GM12874 (cell line): ENCODE results near the gene ARHGEF5.

ENCODE experiments used
- TF ChIP-seq, protein P1 (sequence below): IDR thresholded peaks from 2 replicates; pipeline ENCODE4 v1.5.1; 2011; ENCODE audit warnings: low read depth, mild to moderate bottlenecking, control low read depth, low read length, moderate library complexity; ENCODE audit not compliant: insufficient read depth

ARHGEF5 gene

DNA sequence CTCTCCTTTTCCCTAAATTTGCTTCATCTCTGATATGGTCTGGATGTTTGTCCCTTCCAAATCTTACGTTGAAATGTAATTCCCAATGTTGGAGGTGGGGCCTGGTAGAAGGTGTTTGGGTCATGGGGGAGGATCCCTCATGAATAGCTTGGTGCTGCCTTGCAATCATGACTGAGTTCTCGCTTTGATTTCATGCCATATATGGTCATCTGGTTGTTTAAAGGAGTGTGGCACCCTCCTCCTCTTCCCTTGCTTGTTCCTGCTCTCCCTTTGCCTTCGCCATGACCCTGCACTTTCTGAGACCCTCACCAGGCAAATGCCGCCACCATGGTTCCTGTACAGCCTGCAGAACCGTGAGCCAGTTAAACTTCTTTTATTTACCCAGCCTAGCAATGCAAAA lies 33.7 kb downstream of the ARHGEF5 start:
- TF ChIP-seq, protein P1, sequence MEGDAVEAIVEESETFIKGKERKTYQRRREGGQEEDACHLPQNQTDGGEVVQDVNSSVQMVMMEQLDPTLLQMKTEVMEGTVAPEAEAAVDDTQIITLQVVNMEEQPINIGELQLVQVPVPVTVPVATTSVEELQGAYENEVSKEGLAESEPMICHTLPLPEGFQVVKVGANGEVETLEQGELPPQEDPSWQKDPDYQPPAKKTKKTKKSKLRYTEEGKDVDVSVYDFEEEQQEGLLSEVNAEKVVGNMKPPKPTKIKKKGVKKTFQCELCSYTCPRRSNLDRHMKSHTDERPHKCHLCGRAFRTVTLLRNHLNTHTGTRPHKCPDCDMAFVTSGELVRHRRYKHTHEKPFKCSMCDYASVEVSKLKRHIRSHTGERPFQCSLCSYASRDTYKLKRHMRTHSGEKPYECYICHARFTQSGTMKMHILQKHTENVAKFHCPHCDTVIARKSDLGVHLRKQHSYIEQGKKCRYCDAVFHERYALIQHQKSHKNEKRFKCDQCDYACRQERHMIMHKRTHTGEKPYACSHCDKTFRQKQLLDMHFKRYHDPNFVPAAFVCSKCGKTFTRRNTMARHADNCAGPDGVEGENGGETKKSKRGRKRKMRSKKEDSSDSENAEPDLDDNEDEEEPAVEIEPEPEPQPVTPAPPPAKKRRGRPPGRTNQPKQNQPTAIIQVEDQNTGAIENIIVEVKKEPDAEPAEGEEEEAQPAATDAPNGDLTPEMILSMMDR = no peak

DNA sequence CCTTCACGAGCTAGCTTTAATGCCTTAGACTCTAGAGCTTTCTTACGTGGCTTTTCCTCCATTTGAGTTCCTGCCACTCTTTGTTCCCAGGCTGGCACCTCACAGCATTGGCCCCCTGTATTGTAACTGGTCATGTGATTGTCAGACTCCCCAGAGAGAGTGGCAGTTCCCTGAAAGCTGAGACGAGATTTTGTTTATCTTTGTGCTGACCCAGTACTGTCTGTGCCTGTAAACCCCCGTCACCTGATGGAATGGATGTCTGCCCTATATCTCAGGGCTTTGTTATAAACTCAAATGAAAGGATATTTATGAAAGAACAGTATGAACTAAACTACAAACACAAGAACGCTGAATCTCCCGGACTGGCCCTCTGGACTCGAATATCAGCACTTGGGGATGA lies 35.3 kb downstream of the ARHGEF5 start:
- TF ChIP-seq, protein P1 = no peak

DNA sequence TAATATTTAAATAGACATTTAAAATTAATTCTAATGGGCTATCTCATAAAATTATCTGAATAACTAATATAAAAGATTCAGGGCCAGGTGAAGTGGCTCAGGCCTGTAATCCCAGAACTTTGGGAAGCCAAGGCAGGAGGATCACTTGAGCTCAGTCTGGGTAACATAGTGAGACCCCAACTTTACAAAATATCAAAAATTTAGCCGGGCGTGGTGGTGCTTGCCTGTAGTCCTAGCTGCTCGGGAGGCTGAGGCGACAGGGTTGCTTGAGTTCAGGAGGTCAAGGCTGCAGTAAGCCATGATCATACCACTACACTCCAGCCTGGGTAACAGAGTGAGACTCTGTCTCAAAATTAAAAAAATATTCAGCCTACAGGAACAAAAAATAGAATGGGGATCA lies 35.8 kb downstream of the ARHGEF5 start:
- TF ChIP-seq, protein P1 = no peak

DNA sequence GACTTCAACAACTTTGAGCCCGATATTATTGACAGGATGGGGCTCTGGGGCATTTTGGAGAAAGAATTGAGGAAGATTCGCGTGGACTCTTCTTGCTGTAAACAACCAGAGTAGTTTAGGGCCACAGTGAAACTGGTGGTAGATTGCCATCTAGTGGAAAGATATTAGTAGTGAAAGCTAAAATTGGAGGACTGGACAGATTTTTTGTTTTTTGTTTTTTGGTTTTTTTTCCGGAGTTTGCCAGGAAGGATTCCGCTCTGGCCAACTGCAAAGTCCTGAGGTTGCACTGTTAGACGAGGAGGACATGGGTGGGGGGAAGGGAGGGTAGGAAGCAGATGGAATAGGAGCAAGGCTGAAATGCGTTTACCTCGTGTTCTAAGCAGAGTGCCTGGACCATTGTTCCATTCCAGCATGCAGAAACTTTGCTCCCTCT lies 36.6 kb downstream of the ARHGEF5 start:
- TF ChIP-seq, protein P1 = peak; percentile 50

DNA sequence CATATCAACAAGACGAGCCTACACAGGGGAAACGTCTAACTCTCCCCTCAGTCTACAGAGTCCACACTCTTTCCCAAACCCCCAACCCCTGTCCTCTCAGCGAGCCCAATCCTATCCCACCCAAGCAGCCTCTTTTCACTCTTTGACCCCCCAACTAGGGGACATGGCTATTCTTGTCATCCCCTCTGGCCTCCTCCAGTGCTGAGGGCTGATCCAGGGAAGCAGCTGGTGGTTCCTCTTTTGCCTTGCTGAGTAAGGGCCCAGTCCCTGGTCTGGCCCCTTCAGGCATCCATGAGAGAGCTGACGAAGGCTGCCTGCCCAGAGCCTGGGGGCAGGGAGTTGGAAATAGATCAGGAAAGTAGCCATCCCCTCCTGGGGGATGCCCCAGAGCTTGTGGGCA lies 41.9 kb downstream of the ARHGEF5 start:
- TF ChIP-seq, protein P1 = no peak

DNA sequence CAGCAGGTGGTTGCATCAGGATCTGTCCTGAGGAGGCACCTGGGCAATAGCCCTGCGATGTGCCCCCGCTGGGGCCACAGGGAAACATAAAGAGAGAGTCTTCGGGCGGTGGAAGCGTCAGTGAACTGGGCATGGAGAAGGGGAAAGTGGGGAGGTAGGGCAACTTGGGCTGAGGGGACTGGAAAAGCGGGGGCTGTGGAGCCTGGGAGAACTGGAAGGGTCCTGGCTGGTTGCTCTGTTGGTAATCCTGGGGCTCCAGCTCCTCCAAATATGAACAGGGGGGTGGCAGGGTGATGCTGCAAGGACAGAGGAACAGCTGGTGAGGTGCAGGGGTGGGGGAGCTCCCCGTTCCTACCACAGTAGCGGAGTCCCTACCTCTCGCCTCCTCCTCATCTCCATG lies 43.1 kb downstream of the ARHGEF5 start:
- TF ChIP-seq, protein P1 = no peak

DNA sequence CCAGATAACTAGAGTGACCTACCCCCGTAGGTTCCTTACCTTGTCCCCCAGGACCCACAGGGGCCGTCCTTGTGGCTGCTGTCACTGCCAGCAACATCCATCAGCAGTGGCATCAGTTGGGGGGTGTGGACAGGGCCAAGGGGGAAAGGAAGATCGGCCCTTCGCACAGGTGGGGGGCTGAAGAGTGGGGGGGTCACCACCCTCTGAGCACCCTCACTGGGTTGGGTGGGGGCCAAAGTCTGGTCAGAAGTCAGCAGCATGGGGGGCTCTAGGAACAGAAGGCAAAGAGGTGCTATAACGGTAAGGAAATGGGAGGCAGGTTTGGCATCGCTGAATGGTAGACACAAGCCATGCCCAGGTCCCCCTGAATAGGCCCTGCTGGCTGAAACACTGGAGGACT lies 43.7 kb downstream of the ARHGEF5 start:
- TF ChIP-seq, protein P1 = no peak

DNA sequence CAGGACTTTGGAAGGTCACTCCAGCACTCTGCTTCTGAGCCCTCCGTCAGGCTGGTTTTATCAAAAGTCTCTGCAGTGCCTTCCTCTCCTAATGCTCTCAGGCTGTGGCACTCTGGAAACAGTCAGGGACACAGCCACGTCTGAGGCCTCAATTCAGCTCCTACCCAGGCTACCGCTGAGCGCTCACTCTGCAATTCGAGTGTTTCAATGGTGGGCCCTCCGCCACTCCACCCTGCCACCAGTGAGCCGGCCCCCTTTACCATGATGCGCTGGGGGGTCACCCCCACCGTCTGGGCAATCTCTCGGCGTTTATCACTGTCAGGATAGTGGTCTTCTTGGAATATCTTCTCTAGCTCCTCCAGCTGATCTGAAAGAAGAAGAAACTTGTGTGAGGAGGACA lies 44.7 kb downstream of the ARHGEF5 start:
- TF ChIP-seq, protein P1 = no peak
